Stimulated activated CD8-positive, alpha-beta memory T cell treated with anti-CD3 and anti-CD28 coated beads, Interleukin-12 subunit alpha, Interleukin-12 subunit beta, amount 100 ng/mL, for 1 hour (primary cell): Measurements from ENCODE around the gene GARIN5A.

Source experiments
- DNase-seq: peaks from one replicate; pipeline ENCODE4 v3.0.0-alpha.2; 2020; ENCODE audit warnings: low read depth

GARIN5A gene

DNA sequence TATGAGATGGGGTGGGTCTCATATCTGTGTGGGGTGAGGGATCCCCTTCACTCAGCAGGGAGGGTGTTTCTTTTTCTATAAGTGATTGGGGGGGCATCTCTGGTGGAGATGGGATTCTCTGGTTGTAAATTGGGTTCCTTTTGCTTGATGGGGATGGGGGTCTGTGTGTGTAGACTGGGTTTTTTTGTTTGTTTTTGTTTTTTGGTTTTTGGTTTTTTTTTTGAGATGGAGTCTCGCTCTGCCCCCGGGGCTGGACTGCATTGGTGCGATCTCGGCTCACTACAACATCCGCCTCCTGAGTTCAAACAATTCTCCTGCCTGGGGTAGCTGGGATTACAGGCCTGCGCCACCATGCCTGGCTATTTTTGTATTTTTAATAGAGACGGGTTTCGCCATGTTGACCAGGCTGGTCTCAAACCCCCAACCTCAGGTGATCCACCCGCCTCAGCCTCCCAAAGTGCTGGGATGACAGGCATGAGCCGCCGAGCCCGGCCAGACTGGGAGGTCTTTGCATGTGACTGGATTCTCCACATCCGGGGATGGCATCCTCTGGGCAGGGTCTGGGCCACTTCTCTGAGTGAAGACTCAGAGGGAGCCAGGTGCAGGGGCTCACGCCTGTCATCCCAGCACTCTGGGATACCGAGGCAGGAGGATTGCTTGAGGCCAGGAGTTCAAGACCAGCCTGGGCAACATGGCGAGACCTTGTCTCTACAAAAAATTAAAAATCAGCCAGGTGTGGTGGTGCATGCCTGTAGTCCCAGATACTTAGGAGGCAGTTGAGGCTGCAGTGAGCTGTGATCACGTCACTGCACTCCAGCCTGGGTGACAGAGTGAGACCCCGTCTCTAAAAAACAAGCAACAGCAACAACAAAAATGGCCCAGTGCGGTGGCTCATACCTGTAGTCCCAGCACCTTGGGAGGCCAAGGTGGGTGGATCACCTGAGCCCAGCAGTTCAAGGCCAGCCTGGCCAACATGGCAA lies 43.2 kb downstream of the GARIN5A start:
- DNase-seq = no peak

DNA sequence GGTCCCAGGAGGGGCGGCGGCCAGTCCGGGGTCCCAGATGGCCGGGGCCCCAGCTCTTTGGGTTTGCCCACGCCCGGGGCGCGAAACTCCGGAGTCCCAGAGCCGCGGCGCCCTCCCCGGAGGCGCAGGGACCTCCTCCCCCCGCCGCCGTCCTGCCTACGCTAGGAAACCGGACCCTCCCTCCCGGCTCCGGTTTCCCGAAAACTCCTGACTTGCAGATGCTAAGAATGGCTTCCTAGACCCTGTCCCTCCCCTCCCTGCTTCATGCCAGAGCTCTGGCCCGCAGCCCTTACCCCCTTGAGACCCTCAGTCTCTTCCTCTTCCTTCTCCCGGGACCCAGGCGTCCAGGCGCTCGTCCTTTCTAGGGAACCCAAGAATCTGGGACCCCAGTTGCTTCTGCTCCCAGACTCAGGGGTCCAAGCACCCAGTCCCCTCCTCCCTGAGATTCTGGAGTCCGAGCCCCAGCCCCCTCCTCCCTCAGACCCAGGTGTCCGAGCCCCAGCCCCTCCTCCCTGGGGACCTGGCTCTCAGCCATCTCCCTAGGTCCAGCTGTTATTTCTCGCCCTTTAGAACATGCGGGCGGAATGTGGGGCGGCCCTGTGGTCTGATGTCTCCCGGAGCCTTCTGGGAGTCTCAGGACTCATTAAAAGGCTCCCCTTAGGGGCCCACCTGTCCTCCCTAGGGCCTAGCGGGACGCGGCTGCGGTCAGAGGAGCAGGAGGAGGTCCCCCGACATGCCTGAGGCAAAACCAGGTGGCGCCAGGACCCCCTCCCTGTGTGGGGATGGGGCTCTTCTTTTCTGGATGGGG lies 44.2 kb downstream of the GARIN5A start, which contains the start of gene MYBPC2:
Gene MYBPC2, plus strand, starts transcription at position 672 of the 808 bp plus-strand sequence. Its CDS starts 62 bp downstream, at position 734.
- DNase-seq = no peak

DNA sequence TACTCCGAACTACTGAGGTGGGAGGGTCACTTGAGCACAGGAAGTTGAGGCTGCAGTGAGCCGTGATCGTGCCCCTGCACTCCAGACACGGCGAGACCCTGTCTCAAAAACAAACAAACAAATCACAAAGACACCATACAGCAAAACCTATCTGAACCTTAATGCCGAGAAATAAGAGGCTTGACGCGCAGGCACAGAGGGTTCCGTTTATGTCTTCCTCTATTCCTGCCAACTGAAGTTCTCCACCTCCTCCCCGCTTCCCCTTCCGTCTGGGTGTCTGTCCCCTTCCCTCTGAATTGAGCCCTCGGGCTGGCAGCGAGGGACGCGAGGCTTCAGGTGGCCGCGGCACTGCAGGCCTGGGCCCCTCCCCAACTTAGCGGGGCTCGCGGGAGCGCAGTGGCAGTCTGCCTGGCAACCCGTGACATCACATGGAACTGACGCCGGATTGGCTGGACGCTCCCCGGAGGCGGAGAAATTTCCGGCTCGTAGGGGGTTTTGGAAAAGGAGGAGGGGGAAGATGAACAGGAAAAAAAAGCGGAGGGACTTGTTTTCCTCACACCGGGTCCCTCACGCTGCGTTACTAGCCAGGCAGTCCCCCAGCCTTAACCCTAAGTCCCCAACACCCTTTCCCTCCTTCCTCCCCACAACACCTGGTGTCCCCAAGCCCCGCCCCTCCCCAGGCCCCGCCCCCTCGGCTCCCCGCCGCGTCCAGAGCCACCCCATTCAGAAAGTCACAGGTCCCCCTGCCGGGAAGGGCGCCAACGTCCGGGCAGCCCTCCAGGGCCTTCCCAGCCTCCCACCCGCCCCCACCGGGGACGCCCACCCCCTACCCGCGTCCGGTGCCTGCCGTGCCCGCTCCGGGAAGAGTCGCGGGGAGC lies 45.1 kb downstream of the GARIN5A start:
- peak; percentile 80 for DNase-seq

DNA sequence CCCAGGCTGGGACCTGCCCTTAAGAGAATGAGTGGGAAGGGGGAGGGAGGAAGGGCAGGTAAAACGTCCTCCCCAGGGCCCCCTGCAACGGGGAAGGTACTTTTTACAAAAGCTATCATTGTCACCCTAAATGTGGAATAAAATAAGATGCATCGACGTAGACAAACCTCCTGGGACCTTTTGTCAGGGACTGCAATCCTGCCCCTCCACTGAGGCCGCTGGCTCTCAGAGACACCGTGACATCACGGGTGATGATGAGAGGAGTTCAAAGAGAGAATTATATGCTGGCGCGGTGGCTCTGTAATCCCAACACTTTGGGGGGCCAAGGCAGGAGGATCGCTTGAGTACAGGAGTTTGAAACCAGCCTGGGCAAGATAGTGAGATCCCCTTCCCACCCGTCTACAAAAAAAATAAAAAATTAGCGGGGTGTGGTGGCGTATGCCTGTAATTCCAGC lies 45.7 kb downstream of the GARIN5A start:
- DNase-seq = no peak

DNA sequence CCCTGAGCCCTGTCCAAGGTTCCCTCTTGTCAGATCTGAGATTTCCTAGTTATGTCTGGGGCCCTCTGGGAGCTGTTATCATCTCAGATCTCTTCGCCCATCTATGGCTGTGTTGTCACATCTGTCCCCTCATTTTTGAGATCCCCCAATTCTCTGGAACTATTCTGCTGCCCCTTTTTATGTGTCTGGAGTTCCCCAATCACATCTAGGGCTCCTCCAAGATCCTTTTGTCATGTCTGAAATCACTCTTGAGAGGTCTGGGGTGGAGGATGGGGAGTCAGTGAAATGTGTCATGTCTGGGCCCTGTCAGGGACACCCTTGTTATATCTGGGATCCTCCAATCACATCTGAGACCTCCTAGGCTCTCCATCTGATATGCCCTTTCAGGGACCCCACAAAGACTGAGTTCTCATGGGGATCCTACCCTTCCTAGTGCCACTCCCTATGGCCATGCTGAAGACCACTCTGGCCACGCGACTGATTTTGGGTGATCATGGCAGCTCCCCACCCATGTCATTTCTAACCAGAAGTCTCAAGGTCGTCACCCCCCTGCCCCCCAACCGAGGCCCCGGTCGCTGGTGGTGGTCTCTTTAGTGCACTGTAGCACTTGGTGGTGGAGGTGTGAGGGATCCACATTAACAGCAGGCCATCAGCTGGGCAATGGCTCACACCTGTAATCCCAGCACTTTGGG lies 47.7 kb downstream of the GARIN5A start:
- no peak for DNase-seq

DNA sequence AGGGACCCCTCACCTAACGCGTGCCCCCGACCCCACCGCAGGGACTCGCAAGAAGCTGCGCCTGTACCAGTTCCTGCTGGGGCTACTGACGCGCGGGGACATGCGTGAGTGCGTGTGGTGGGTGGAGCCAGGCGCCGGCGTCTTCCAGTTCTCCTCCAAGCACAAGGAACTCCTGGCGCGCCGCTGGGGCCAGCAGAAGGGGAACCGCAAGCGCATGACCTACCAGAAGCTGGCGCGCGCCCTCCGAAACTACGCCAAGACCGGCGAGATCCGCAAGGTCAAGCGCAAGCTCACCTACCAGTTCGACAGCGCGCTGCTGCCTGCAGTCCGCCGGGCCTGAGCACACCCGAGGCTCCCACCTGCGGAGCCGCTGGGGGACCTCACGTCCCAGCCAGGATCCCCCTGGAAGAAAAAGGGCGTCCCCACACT lies 48.6 kb downstream of the GARIN5A start:
- DNase-seq = no peak

DNA sequence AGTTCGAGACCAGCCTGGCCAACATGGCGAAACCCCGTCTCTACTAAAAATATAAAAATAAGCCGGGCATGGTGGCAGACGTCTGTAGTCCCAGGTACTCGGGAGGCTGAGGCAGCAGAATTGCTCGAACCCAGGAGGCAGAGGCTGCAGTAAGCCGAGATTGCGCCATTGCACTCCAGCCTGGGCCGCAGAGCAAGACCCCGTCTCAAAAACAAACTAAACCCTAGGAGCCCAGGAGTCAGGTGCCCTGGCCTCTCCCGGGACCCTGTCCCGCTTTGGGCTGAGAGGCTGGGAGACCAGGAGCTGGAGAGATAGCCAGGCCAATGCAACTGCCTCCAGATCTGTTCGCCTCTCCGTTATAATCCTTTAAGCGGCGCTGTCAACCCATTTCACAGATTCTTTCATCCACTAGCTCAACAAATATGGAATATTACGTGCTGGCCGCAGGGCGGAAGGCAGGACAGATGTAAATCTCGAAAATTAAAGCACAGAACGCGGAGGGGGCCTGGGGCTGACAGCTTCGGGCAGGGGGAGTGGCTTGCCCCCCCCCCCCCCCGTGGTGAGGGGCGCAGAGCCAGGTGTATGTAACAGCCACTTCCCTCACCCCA lies 49.2 kb downstream of the GARIN5A start:
- no peak for DNase-seq

DNA sequence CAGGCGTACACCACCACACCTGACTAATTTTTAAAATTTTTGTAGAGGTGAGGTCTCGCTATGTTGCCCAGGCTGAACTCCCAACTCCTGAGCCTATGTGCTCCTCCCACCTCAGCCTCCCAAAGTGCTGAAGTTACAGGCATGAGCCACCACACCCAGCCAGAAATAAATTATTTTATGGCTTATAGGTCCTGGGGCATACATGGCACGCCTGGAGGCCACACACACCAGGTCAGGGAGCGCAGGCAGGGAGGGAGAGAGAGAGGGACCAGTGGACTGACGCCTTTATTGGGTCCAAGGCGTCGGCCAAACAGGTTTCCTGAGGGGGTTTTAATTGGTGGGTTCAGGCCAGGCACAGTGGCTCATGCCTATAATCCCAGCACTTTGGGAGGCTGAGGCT lies 51.1 kb downstream of the GARIN5A start:
- no peak for DNase-seq

DNA sequence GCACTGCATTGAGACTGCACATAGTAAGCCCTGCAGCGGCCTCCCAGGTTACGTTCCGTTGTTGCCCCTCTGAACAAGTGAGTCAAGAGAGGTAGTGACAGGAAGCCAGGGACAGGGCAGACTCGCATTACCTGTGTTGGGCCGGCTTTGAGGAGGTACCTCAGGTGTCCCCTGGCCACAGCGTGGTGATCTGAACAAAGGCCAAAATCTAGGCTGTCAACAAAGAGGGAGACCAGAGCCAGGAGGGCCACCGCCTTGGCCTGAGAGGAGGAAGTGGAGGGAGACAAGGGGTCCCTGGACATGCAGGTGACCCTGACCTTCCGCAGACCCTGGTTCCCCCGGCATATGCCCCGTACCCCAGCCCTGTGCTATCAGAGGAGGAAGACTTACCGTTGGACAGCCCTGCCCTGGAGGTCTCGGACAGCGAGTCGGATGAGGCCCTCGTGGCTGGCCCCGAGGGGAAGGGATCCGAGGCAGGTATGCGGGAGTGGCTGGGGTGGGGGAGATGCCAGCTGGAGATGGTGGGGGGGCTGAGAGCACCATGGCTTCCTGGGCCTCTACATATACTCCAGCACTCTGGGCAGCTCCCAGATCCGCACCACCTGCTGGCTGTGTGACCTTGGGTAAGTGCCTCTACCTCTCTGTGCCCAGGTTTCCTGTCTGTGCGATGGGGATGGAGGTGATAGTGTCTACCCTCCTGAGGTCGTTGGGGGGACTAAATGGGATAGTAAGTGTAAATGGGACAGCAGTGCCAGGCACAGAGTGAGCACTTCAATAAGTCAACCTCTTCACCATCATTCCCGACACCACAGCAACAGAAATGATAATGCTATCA lies 53.2 kb downstream of the GARIN5A start:
- DNase-seq = no peak

DNA sequence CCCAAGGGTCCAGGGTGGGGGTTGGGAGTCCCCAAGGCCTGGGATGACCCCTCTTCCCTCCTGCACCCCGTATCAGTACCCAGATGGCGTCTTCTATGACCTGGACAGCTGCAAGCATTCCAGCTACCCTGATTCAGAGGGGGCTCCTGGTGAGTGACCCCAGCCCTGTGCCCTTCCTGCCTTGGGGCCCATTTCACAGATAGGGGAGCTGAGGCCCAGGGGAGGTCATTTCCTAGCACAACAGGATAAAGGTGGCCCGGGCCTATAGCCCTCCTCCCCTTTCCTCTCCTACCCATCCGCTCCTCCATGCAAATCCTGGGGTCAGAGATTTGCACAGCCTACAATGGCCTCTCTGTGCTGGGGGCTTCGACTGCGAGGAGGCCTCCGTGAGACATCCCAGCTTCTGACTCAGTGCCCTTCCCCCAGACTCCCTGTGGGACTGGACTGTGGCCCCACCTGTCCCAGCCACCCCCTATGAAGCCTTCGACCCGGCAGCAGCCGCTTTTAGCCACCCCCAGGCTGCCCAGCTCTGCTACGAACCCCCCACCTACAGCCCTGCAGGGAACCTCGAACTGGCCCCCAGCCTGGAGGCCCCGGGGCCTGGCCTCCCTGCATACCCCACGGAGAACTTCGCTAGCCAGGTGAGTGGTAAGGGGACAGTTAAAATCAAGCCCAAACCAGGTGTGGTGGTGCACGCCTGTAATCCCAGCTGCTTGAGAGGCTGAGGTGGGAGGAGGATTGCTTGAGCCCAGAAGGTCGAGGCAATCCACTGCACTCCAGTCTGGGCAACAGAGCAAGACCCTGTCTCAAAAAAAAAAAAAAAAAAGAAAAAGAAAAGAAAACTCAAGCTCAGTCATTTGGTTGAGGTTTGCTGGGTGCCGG lies 54.0 kb downstream of the GARIN5A start:
- no peak for DNase-seq

DNA sequence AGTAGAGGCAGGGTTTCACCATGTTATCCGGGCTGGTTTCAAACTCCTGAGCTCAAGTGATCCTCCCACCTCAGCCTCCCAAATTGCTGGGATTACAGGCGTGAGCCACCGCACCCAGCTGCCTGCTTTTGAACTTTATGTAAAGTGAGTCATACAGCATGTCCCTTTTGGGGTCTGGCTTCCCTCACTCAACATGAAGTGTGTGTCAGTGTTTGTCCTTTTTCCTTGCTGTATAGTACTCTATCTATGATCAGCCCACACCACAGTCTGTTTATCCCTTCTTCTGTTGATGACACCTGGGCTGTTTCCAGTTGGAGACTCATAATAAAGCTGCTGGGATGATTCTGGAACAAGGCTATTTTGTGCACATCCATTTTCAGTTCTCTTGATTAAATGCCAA lies 55.8 kb downstream of the GARIN5A start:
- DNase-seq = no peak

DNA sequence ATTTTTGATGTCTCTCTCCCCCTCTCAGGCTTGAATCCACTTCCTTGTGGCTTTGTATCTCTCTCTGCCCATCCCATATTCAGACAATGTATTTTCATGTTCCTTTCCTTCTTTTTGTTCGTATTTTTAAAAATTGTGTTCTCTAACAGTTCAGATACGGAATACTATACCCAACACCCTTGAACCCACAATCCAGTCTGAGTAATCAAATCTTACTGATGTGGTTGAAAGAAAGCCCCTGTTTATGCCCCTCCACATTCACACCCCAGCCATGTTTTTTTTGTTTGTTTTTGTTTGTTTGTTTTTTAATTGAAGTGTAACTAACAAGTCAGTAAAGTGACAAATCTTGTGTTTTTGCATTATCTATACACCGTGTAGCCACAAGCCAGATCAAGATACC lies 56.5 kb downstream of the GARIN5A start:
- DNase-seq = no peak

DNA sequence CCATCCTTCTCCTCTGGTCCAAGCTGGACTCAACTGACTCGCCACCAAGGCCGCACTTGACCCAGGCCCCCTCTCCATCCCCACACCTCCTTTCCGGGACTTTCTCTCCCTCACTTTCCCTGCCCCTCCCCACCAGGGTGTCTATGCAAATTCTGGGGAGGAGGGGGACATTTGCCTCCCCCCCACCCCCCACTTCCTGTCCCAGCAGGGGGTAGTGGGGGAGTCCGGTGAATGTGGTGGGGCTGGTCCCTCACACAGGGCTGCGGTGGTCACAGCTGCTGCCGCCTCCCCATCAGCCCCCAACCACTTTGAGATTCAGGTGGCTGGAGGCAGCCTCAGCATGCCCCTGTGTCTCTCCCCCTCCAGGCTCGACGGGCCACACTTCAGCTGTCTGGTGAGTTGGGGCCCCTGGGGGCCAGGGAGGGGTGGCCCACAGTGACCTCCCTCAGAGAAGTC lies 57.0 kb downstream of the GARIN5A start:
- no peak for DNase-seq

DNA sequence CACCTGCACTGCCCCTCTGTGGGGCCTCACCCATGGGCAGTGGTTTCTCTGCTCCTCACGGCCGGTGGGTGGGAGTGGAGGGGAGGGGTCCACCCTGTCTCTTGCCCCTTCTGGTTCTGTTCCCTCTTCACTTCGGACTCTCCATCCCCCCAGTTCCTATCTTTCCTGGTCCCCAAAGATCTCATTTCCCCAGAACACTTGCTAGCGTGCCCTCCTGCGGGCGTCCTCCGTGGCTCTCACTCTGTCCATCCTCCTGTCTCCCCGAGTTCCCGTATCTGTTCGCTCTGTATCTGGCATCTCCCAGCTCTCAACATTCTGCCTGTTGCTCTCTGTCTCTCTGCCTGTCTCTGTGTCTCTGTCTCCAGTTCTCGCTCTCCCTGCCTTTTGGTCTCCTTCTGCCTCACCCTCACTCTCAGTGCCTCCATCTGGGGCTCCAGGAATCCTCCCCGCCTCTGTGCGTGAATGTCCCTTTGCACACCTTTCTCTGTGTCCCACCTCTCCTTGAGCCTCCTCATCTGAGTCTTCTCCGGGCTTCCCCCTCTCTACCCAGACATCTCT lies 57.5 kb downstream of the GARIN5A start:
- DNase-seq = no peak

DNA sequence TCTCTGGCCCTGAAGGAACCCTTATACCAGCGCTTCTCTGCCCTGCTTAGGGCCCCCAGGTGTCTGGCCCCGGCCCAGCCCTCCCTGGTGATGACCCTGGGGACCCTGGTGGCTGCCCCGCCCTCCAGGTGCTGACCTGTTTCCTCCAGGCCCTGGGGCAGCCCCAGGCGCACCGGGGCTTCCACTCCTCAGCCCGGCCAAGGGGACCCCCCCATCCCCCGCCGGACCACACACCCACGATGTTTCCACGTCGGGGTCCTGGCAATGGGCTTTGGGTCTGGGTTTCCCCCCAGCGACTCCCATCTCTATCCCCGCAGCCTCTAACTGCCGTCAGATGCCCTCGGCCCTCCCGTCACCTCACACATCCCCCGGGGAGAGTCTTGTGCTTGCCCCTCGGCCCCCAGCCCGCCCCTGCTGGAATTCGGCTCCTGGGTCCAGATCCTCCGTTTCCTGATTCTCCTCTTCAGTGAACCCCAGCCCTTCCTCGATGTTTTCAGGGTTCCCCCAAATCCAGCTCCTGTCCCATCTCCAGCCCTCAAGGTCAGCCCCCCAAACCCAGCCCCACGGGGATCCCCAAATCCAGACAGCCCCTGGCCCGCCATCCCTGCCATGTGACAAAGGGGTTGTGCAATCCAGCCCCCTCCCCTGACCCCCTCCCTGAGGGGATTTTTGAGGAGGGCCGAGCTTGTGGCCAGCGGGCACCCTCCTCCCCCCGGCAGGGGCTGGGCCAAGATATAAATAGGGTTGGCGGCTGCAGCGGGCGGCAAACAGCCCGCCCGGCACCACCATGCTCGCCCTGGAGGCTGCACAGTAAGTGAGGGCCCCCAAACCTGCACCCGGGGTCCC lies 58.2 kb downstream of the GARIN5A start, which contains the start of gene SPIB:
Gene SPIB, plus strand, starts transcription at position 763 of the 846 bp plus-strand sequence. Its CDS starts 25 bp downstream, at position 788.
- DNase-seq = no peak

DNA sequence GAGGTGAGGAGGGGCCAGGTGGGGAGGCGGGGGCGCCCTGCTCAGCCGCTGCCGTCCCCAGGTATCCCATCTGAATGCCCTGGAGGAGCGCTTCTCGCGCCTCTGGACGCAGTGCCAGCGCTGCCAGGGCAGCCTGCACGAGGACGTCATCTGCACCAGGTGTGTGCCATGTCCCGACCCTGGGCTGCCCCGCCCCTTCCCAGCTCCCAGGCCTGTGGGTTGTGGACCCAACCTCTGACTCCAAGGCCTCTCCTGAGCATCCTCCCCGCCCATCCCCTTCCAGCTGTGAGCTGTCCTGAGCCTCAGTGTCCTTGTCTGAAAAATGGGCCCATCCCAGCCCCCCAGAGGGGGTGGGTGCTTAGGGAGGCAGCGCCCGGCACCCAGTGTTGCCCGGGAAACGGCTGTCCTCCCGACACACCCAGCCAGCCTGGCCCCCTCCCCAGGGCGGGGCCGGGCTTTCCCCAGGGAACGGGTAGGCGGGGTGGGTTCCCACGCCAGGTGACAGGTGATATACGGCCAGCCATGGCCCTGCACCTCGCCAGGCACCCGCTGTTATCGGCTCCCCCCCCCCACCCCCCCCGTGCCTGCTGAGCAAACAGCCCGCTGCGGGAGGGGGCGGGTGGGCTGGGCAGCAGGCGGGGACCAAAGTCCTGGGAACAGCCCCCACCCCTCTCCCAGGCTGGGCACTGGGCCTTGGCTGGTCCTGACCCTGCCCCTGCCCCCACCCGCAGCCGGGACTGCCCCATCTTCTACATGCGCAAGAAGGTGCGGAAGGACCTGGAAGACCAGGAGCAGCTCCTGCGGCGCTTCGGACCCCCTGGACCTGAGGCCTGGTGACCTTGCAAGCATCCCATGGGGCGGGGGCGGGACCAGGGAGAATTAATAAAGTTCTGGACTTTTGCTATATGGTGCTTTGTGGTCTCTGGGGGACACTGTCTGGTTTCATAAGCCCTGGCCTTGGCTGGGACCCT lies 59.3 kb downstream of the GARIN5A start:
- no peak for DNase-seq
